Heart left ventricle (tissue), 16 donors: ENCODE measurements around the gene BCL2. TPM values are rescaled to one million over a fixed set of nuclear protein-coding genes. Genes with fewer than 3 reads are reported as not detected.

Source experiments
- ATAC-seq, 4 donors: fragments of 200-7000 bp; cut with Tn5 transposase; one replicate each; pipeline ENCODE4 v1.9.1; 2020 to 2022; ENCODE audit warnings: moderate library complexity in 4 of 4, mild to moderate bottlenecking in 3 of 4, moderate number of reproducible peaks in 1 of 4
- DNase-seq, 5 donors: peaks; one replicate each; pipeline ENCODE4 v3.0.0-alpha.2; 2020
- H3K27ac ChIP-seq, 12 donors: fragments of 200-600 bp; sonication (generic) in 4 of 12; one replicate each; pipeline versions ENCODE4 v1.5.0 to v1.8.0; 2016 to 2022; ENCODE audit warnings: mild to moderate bottlenecking in 2 of 12
- H3K27me3 ChIP-seq, 9 donors: fragments of 200-600 bp; sonication (generic) in 2 of 9; one replicate each; pipeline versions ENCODE4 v1.5.1 to v1.8.0; 2016 to 2022; ENCODE audit warnings: mild to moderate bottlenecking in 3 of 9
- H3K36me3 ChIP-seq, 9 donors: fragments of 200-600 bp; sonication (generic) in 2 of 9; one replicate each; pipeline versions ENCODE4 v1.5.0 to v1.8.0; 2018 to 2022; ENCODE audit warnings: mild to moderate bottlenecking in 2 of 9
- H3K4me1 ChIP-seq, 12 donors: fragments of 200-600 bp; sonication (generic) in 4 of 12; one replicate each; pipeline versions ENCODE4 v1.5.0 to v1.8.0; 2016 to 2022; ENCODE audit warnings: mild to moderate bottlenecking in 3 of 12
- H3K4me3 ChIP-seq, 12 donors: fragments of 200-600 bp; sonication (generic) in 4 of 12; one replicate each; pipeline versions ENCODE4 v1.5.0 to v1.8.0; 2017 to 2022; ENCODE audit warnings: mild to moderate bottlenecking in 9 of 12, moderate library complexity in 4 of 12
- H3K9me3 ChIP-seq, 12 donors: fragments of 200-600 bp; sonication (generic) in 4 of 12; one replicate each; pipeline versions ENCODE4 v1.5.0 to v1.8.0; 2016 to 2022; ENCODE audit warnings: mild to moderate bottlenecking in 1 of 12
- CTCF ChIP-seq, 12 donors: fragments of 200-600 bp; sonication (generic) in 4 of 12; IDR thresholded peaks; one replicate each; pipeline versions ENCODE4 v1.5.0 to v1.8.0; 2018 to 2022; ENCODE audit warnings: antibody characterized with exemption in 12 of 12, mild to moderate bottlenecking in 5 of 12
- POLR2A ChIP-seq, 2 donors: fragments of 450-650 bp; IDR thresholded peaks; one replicate each; pipeline ENCODE4 v1.6.1; 2017; ENCODE audit warnings: antibody characterized with exemption in 2 of 2, mild to moderate bottlenecking in 2 of 2, moderate library complexity in 2 of 2
- WGBS, 4 donors: extraction: QIAGEN DNeasy Blood & Tissue Kit in 2 of 4; methylation state at CpG; one replicate each; pipeline versions ENCODE4 v1.1.5 to v1.1.7; 2013 to 2018; 5-methylcytosine and 5-hydroxymethylcytosine counted together
- intact Hi-C, 10 donors: fragments of 100-400 bp; cut with DNase I; formaldehyde crosslinking; loops; one replicate each; pipeline versions ENCODE4 v1.11.1 to v1.14.2; 2022
- polyA plus RNA-seq, 2 donors: library from polyadenylated mRNA; stranded (reverse); fragments of 200-250 nt; gene quantifications; one replicate each; pipeline ENCODE4 v1.2.3, GENCODE V29; 2013
- total RNA-seq, 9 donors: library from RNA; depleted of rRNA in 2 of 9; stranded (reverse); fragments of >200 nt in 2 of 9; fragmentation: NEBNext Ultra II Directional in 3 of 9; extraction: Animal tissue kit (Norgen Biotek cat#: 25700) in 3 of 9; gene quantifications; one replicate each; pipeline versions ENCODE4 v1.1.0 to v1.2.4, GENCODE V29; 2016 to 2023
- donor health status: ischemic (EF 13 %, LVEDD 7.1; RV severe dilation, severe dysfunction).
- donor health status: healthy with polysubstance abuse.
- donor health status: DM: no; HTN: yes; CAD: no.
- donor health status: DM: no; HTN: no; CAD: no.
- donor health status: ischemic (EF 25% LVEDD 6.9; RV normal size, moderate dysfunction).
- donor health status: ischemic (EF 25% LVEDD 5.7; RV mildly dilated, moderate dysfunction).
- donor health status: healthy.
- donor health status: DM: yes; HTN: yes; CAD: no.
- donor health status: ischemic (EF 35%, LVEDD 5.7; RV mildly dilated, moderate dysfunction).
- donor health status: nonischemic (EF 11% LVEDD 7.7; RV severe dilation, severe dysfunction).
- donor health status: DM: yes; HTN: yes; CAD: no.
- donor health status: PGD.
- donor health status: ischemic (EF 29% LVEDD 5.4; RV normal size, mild dysfunction).
- donor health status: nonischemic (EF 23%, LVEDD 6.1; RV moderate dilation, normal function).

The BCL2 gene
- total and polyA plus RNA-seq, 11 donors: 2.9 to 24.2 (median 8.9) TPM

GRCh38 chr18:63180971-63181376 lies 138.6 kb downstream of the BCL2 start:
- Histone ChIP-seq H3K4me3 (no peak overlapping the region), H3K27ac (no peak overlapping the region), H3K36me3 (no peaks in the 10 kb centered on the region), H3K27me3 (no peaks in the 10 kb centered on the region), H3K9me3 (no peaks in the 10 kb centered on the region), H3K4me1 (peaks cover 0 to 57% (median 22%) of the 10 kb centered on the region in 12 donors)
- ATAC-seq (no peak), DNase-seq (no peak)
- TF ChIP-seq POLR2A (IDR thresholded peaks at IDR 0.05): no peak
- no peak for TF ChIP-seq CTCF (IDR thresholded peaks at IDR 0.05)
- intact Hi-C loops: no loop called here
- WGBS, 4 donors: 92 to 96% (median 94%) methylated on average over 5 of the region's 5 CpGs

DNA sequence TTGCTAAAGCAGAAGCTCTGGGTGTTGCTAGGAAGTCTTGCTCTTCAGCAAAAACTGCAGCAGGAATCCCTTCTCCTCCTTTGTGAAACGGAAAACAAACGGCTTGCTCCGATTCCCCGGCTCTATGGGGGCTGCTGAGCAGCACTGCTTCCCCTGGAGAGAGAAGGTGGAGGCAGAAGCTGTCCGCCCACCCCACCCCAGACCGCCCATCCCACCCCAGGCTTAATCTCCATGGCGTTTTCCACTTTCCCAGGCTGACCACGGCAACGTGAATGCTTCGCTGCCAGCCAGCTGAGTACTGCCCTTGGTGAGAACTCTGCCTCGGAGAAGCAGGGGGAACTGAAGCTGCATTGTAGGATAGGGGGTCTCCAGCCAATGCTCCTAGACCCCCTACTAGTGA lies 139.2 kb downstream of the BCL2 start:
- DNase-seq (no peak), ATAC-seq (no peak)
- H3K27ac ChIP-seq: no peak overlapping the region
- H3K36me3 ChIP-seq: no peaks in the 10 kb centered on the region
- WGBS, 4 donors: 85 to 93% (median 92%) methylated on average over 10 to 11 of the region's 11 CpGs
- H3K4me1 ChIP-seq: peaks cover 0 to 56% (median 22%) of the 10 kb centered on the region in 12 donors
- no peaks in the 10 kb centered on the region for H3K27me3 ChIP-seq
- H3K9me3 ChIP-seq: no peaks in the 10 kb centered on the region
- intact Hi-C loops: no loop called here
- H3K4me3 ChIP-seq: no peak overlapping the region
- TF ChIP-seq POLR2A (IDR thresholded peaks at IDR 0.05): no peak
- TF ChIP-seq CTCF (IDR thresholded peaks at IDR 0.05): no peak

DNA sequence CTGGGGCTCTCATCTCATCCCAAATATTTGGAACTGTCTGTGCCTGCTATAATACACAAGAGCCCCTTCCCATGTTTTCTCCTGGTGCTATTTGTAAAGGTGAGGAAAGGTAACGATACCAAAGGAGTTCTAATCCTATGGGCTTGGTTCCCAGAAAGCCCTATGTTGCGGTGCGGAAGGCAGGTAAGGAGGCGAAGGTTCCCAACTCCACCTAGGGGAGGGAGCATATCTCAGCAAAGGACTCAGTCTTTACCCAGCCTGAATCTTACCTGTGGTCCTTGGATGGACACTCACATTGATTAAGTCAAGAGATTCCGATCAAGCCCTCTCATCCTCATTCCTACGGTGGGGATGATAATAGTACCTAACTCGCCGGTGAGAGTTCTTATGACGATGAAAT lies 140.1 kb downstream of the BCL2 start:
- peaks cover 0 to 55% (median 22%) of the 10 kb centered on the region in 12 donors for H3K4me1 ChIP-seq
- peak overlapping the region in 5 of 12 donors; percentile 37 to 73 (median 72) for H3K27ac ChIP-seq

DNA sequence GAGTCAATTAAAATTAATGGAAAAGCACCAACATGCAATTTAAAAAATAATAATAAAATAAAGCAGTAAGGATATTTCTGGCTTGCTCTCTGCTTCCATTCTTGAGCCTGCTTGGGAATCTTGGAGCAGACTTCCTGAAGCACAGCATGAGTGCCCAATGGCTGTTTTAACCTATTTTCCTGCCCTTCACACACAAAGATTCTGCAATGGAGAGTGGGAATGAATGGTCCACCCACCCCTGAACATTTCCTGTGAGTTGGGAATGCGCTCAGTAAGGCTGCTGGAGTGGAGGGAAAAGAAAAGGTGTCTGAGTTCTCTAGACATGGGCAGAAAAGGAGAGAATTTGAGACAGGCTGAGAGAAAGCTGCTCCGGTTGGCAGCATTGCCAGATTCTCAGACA lies 140.6 kb downstream of the BCL2 start:
- no peak for DNase-seq
- no peak for ATAC-seq
- Histone ChIP-seq H3K9me3 (no peaks in the 10 kb centered on the region), H3K36me3 (no peaks in the 10 kb centered on the region), H3K4me3 (peak overlapping the region in 4 of 12 donors; percentile 2 to 39 (median 28)), H3K27ac (peak overlapping the region in 9 of 12 donors; percentile 5 to 73 (median 65)), H3K27me3 (no peaks in the 10 kb centered on the region), H3K4me1 (peaks cover 0 to 55% (median 22%) of the 10 kb centered on the region in 12 donors)
- 78 to 90% (median 79%) methylated on average over 2 of the region's 2 CpGs for WGBS, 4 donors
- intact Hi-C loops: no loop called here
- no peak for TF ChIP-seq POLR2A (IDR thresholded peaks at IDR 0.05)
- TF ChIP-seq CTCF (IDR thresholded peaks at IDR 0.05): no peak

More for the DNA sequence above, 140.1 kb downstream of the BCL2 start:
- no peak for TF ChIP-seq CTCF (IDR thresholded peaks at IDR 0.05)
- TF ChIP-seq POLR2A (IDR thresholded peaks at IDR 0.05): no peak
- no peaks in the 10 kb centered on the region for H3K36me3 ChIP-seq
- ATAC-seq (no peak), DNase-seq (no peak)
- no peaks in the 10 kb centered on the region for H3K9me3 ChIP-seq
- H3K27me3 ChIP-seq: no peaks in the 10 kb centered on the region
- intact Hi-C loops: no loop called here
- WGBS, 4 donors: 97 to 98% (median 97%) methylated on average over 9 of the region's 9 CpGs
- H3K4me3 ChIP-seq: no peak overlapping the region
